ENCODE measurements around the gene PIM1. TPM values are rescaled to one million over a fixed set of nuclear protein-coding genes. Genes with fewer than 3 reads are reported as not detected.

Gene PIM1
- total and polyA plus RNA-seq, 10 of the 15 experiments (the other 5 are each of a cell fraction or from before 2014, with no cell fraction given), result 0.66 to 33.9 (median 10.2) TPM

- CTCF ChIA-PET, result interaction anchor here (0.9 to 1.9 kb wide), 8 partner anchors 11 to 291 kb away, joined by 3 to 8 read pairs (median 5); no protein-coding TSS in a partner anchor
- Histone ChIP-seq H3K4me2 (ENCODE audit: control insufficient read depth, insufficient read depth) (peak overlapping the region; percentile 41), H3K27ac (ENCODE audit: control insufficient read depth, insufficient read depth) (peak overlapping the region; percentile 32; the same call in 1 of the 2 replicates), H3K4me3 (no peak overlapping the region), H3K27me3 (replicated peaks in 1 of 2; ENCODE audit: control insufficient read depth in 2 of 2, insufficient read depth in 2 of 2, low read length in 1 of 2) (no peaks in the 10 kb centered on the region), H3K4me1 (ENCODE audit: control insufficient read depth, insufficient read depth, low read length) (peaks cover 41% of the 10 kb centered on the region), H3K79me2 (ENCODE audit: control insufficient read depth, insufficient read depth, low read length) (no peaks in the 10 kb centered on the region), H2AFZ (ENCODE audit: control insufficient read depth, low read depth, low read length) (no peak overlapping the region), H3K9ac (ENCODE audit: control insufficient read depth, insufficient read depth, low read length) (no peak overlapping the region), H3K9me3 (replicated peaks; ENCODE audit: control insufficient read depth, insufficient read depth, low read length) (no peaks in the 10 kb centered on the region), H4K20me1 (ENCODE audit: control insufficient read depth, insufficient read depth) (no peaks in the 10 kb centered on the region), H3K36me3 (ENCODE audit: control insufficient read depth in 2 of 2, insufficient read depth in 2 of 2, low read length in 1 of 2) (no peaks in the 10 kb centered on the region)
- POLR2A ChIA-PET, result interaction anchor here (0.5 to 1.2 kb wide), 5 partner anchors 9 to 37 kb away, joined by 3 to 8 read pairs (median 4); no protein-coding TSS in a partner anchor
- ATAC-seq (peak; percentile 33), FAIRE-seq (no peak), DNase-seq (ENCODE audit: low read depth, low spot score) (no peak)
- TF ChIP-seq RUNX3 (IDR thresholded peaks at IDR 0.05; ENCODE audit: low read length) (0 out of 2 replicates have a peak, but pooled peaks have one; percentile 8), TBL1XR1 (IDR thresholded peaks at IDR 0.05; ENCODE audit: low read depth, low read length) (no peak)
- in situ Hi-C loops (cut with MboI) (no loop called here), intact Hi-C loops (cut with micrococcal nuclease; ENCODE audit: unreplicated experiment) (no loop called here)
- SMC1A ChIA-PET (ENCODE audit: uncharacterized antibody, unreplicated experiment), result interaction anchor here (0.6 to 3.8 kb wide), 9 partner anchors 11 to 540 kb away, joined by 3 to 21 read pairs (median 4); no protein-coding TSS in a partner anchor
- 45% methylated on average over 4 of the region's 4 CpGs for WGBS (ENCODE audit: insufficient coverage, insufficient replicate concordance, low lambda C conversion rate, missing lambda C conversion rate)
- BruUV-seq (replicated peaks), result no TSS peak
- RAD21 ChIA-PET (ENCODE audit: unreplicated experiment), result interaction anchor here (0.7 to 5.3 kb wide), 7 partner anchors 8 to 40 kb away, joined by 3 to 39 read pairs (median 4); partner anchors contain the start of gene PIM1
Observed at GRCh38 chr6:37142050-37142614, 27.8 kb upstream of the PIM1 start.

GRCh38 chr6:37143585-37143984 is 26.4 kb upstream of the PIM1 start:
- ChIA-PET POLR2A (interaction anchor here (0.5 to 1.6 kb wide), 4 partner anchors 9 to 1223 kb away, joined by 3 to 5 read pairs (median 3); partner anchors contain the start of gene SRPK1), SMC1A (ENCODE audit: uncharacterized antibody, unreplicated experiment) (interaction anchor here (0.9 to 3.8 kb wide), 6 partner anchors 9 to 93 kb away, joined by 3 to 21 read pairs (median 8); no protein-coding TSS in a partner anchor), CTCF (interaction anchor here (0.9 to 2.0 kb wide), 6 partner anchors 9 to 92 kb away, joined by 3 to 11 read pairs (median 6); no protein-coding TSS in a partner anchor), RAD21 (ENCODE audit: unreplicated experiment) (interaction anchor here (1.3 to 5.3 kb wide), 3 partner anchors 9 to 27 kb away, joined by 4 to 39 read pairs (median 20); partner anchors contain the start of gene PIM1)
- BruUV-seq (replicated peaks), result no TSS peak
- TF ChIP-seq RB1 (IDR thresholded peaks at IDR 0.05; ENCODE audit: borderline replicate concordance), result no peak
- TF ChIP-seq MEF2A (IDR thresholded peaks at IDR 0.05; ENCODE audit: insufficient read depth, low read depth, low read length), result no peak
- TF ChIP-seq EZH2 (IDR thresholded peaks at IDR 0.05; ENCODE audit: borderline replicate concordance, control insufficient read depth, low read depth, low read length), result no peak
- 0 out of 2 replicates have a peak, but pooled peaks have one; percentile 33 for TF ChIP-seq ATF7 (IDR thresholded peaks at IDR 0.05; ENCODE audit: low read depth)
- Histone ChIP-seq H3K36me3 (ENCODE audit: control insufficient read depth in 2 of 2, insufficient read depth in 2 of 2, low read length in 1 of 2) (no peaks in the 10 kb centered on the region), H3K9ac (ENCODE audit: control insufficient read depth, insufficient read depth, low read length) (no peak overlapping the region), H3K79me2 (ENCODE audit: control insufficient read depth, insufficient read depth, low read length) (no peaks in the 10 kb centered on the region), H3K4me1 (ENCODE audit: control insufficient read depth, insufficient read depth, low read length) (peaks cover 30% of the 10 kb centered on the region), H3K9me3 (replicated peaks; ENCODE audit: control insufficient read depth, insufficient read depth, low read length) (no peaks in the 10 kb centered on the region), H3K4me2 (ENCODE audit: control insufficient read depth, insufficient read depth) (no peak overlapping the region), H3K27me3 (replicated peaks in 1 of 2; ENCODE audit: control insufficient read depth in 2 of 2, insufficient read depth in 2 of 2, low read length in 1 of 2) (no peaks in the 10 kb centered on the region), H3K27ac (ENCODE audit: control insufficient read depth, insufficient read depth) (no peak overlapping the region; the same call in 1 of the 2 replicates), H3K4me3 (0 out of 2 replicates have a peak overlapping the region, but pooled peaks have one; percentile 21), H2AFZ (ENCODE audit: control insufficient read depth, low read depth, low read length) (no peak overlapping the region), H4K20me1 (ENCODE audit: control insufficient read depth, insufficient read depth) (no peaks in the 10 kb centered on the region)
- no peak for DNase-seq (ENCODE audit: low read depth, low spot score)
- intact Hi-C loops (cut with micrococcal nuclease; ENCODE audit: unreplicated experiment) (no loop called here), in situ Hi-C loops (cut with MboI) (no loop called here)
- WGBS (ENCODE audit: insufficient coverage, insufficient replicate concordance, low lambda C conversion rate, missing lambda C conversion rate), result 4% methylated on average over 2 of the region's 2 CpGs
- FAIRE-seq, result no peak
- ATAC-seq, result peak; percentile 76
